Breast epithelium (tissue), 4 donors: ENCODE results near the gene RPS6KL1. TPM values are rescaled to one million over a fixed set of nuclear protein-coding genes. Genes with fewer than 3 reads are reported as not detected.

Experiments used
- DNase-seq, 2 donors: peaks; one replicate each; pipeline ENCODE4 v3.0.0-alpha.2; 2019; ENCODE audit warnings: low spot score in 2 of 2
- H3K27ac ChIP-seq, 2 donors: fragments of 200-600 bp; sonication (generic) in 1 of 2; one replicate each; pipeline ENCODE4 v1.5.1; 2016 to 2019; ENCODE audit warnings: mild to moderate bottlenecking in 1 of 2
- H3K27me3 ChIP-seq, 2 donors: fragments of 200-600 bp; sonication (generic) in 1 of 2; one replicate each; pipeline versions ENCODE4 v1.5.1 to v1.6.0; 2017 to 2019; ENCODE audit warnings: control low read depth in 1 of 2, mild to moderate bottlenecking in 1 of 2
- H3K36me3 ChIP-seq: fragments of 200-600 bp; one replicate; pipeline ENCODE4 v1.5.1; 2019
- H3K4me1 ChIP-seq, 2 donors: fragments of 200-600 bp; sonication (generic); one replicate each; pipeline ENCODE4 v1.5.1; 2016 to 2019; ENCODE audit warnings: control low read depth in 1 of 2
- H3K4me3 ChIP-seq, 3 donors: fragments of 200-600 bp; sonication (generic); 1 replicate in 2 of 3; 2 replicates in 1 of 3; pipeline ENCODE4 v1.5.1; 2016 to 2019; ENCODE audit warnings: mild to moderate bottlenecking in 3 of 3, moderate library complexity in 2 of 3
- H3K9me3 ChIP-seq, 2 donors: fragments of 200-600 bp; sonication (generic) in 1 of 2; one replicate each; pipeline ENCODE4 v1.5.1; 2016 to 2019; ENCODE audit warnings: control low read depth in 1 of 2
- POLR2A ChIP-seq: fragments of 450-650 bp; IDR thresholded peaks from one replicate; pipeline ENCODE4 v1.6.1; 2016; ENCODE audit warnings: antibody characterized with exemption, mild to moderate bottlenecking, moderate library complexity
- POLR2AphosphoS5 ChIP-seq, 3 donors: sonication (generic); formaldehyde crosslinking; IDR thresholded peaks; one replicate each; pipeline ENCODE4 v1.6.1; 2017; ENCODE audit warnings: antibody characterized with exemption in 3 of 3
- intact Hi-C: fragments of 100-400 bp; cut with DNase I; formaldehyde crosslinking; loops from one replicate; pipeline ENCODE4 v1.15.1; 2023; ENCODE audit warnings: low total_unique reads
- total RNA-seq, 3 donors: library from RNA; depleted of rRNA; stranded (reverse); fragments of >200 nt; gene quantifications; one replicate each; pipeline ENCODE4 v1.1.0, GENCODE V29; 2016
- TF ChIP-seq, protein P1 (sequence below), 3 donors: fragments of 450-650 bp; IDR thresholded peaks; one replicate each; pipeline ENCODE4 v1.5.1; 2016 to 2017; ENCODE audit warnings: antibody characterized with exemption in 3 of 3, mild to moderate bottlenecking in 3 of 3, moderate library complexity in 3 of 3

Gene RPS6KL1
- total RNA-seq, 3 donors from 2014 or later, result 2.9 to 5.6 (median 3.3) TPM

DNA sequence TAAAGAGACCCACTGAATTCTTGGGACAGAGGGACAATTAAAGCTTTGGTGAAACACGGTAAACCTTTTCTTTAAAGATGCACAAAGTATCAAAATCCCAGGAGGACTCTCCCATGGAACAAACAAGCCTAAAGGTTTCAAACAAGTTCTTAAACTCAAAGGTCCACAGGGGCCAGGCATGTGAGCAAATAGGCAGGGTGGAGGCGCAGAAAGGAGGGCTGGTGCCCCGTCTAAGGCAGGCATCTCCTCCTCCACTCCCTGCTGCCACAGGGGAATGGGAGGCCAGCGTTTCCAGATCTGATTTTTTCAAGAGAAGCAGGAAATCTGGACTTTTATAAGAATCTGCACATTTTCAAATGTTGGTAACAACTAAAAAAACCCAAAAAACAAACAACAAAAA lies 7.6 kb downstream of the RPS6KL1 start:
- intact Hi-C loops, result loop anchor here (10.0 kb wide), 1 partner anchor 169 kb away; no protein-coding TSS in a partner anchor
- H3K27me3 ChIP-seq, result no peaks in the 10 kb centered on the region
- TF ChIP-seq, protein P1, sequence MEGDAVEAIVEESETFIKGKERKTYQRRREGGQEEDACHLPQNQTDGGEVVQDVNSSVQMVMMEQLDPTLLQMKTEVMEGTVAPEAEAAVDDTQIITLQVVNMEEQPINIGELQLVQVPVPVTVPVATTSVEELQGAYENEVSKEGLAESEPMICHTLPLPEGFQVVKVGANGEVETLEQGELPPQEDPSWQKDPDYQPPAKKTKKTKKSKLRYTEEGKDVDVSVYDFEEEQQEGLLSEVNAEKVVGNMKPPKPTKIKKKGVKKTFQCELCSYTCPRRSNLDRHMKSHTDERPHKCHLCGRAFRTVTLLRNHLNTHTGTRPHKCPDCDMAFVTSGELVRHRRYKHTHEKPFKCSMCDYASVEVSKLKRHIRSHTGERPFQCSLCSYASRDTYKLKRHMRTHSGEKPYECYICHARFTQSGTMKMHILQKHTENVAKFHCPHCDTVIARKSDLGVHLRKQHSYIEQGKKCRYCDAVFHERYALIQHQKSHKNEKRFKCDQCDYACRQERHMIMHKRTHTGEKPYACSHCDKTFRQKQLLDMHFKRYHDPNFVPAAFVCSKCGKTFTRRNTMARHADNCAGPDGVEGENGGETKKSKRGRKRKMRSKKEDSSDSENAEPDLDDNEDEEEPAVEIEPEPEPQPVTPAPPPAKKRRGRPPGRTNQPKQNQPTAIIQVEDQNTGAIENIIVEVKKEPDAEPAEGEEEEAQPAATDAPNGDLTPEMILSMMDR (IDR thresholded peaks at IDR 0.05), result no peak
- no peak for TF ChIP-seq POLR2AphosphoS5 (IDR thresholded peaks at IDR 0.05)
- TF ChIP-seq POLR2A, result no peak
- no peak overlapping the region for H3K4me3 ChIP-seq
- DNase-seq, result no peak
- H3K9me3 ChIP-seq, result no peaks in the 10 kb centered on the region
- peak overlapping the region in 1 of 2 donors; percentile 76 for H3K27ac ChIP-seq
- H3K4me1 ChIP-seq, result peaks cover 6 to 19% of the 10 kb centered on the region in 2 donors
- no peaks in the 10 kb centered on the region for H3K36me3 ChIP-seq

DNA sequence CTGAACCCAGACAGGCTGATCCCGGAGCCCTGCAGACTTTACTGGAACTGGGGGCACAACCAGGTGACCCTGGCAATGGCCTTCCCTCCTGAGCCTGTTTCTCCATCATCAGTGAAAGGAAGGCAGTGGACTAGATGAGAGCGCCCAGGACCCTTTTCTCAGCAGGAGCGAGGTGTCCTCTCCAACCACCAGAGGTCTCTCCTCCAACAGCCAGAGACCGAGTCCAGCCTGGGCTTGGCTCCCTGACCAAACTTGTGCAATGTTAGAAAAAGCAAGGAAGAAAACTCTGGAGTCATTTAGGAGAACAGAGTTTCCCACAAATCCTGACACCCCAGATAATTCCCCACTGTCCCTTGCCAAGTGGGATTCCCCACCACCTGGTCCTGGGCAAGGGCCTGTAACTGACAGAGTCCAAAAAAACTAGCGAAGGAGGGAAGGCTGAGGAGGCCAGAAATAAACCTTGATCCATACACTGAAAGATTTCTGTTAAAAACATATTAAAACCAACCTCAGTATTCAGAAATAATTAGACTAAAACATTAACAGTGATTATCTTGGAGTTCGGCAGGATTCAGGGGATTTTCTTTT lies 9.0 kb downstream of the RPS6KL1 start:
- Histone ChIP-seq H3K4me1 (peaks cover 6 to 19% of the 10 kb centered on the region in 2 donors), H3K36me3 (no peaks in the 10 kb centered on the region), H3K27ac (peak overlapping the region; percentile 11 to 76), H3K9me3 (no peaks in the 10 kb centered on the region), H3K4me3 (no peak overlapping the region), H3K27me3 (no peaks in the 10 kb centered on the region)
- intact Hi-C loops, result loop anchor here (10.0 kb wide), 1 partner anchor 171 kb away; no protein-coding TSS in a partner anchor
- peak; percentile 64 to 67 for DNase-seq
- no peak for TF ChIP-seq POLR2A
- TF ChIP-seq, protein P1 (IDR thresholded peaks at IDR 0.05), result peak; percentile 34 to 76 (median 68)
- TF ChIP-seq POLR2AphosphoS5 (IDR thresholded peaks at IDR 0.05), result peak in 2 of 3 donors; percentile 46 to 53

DNA sequence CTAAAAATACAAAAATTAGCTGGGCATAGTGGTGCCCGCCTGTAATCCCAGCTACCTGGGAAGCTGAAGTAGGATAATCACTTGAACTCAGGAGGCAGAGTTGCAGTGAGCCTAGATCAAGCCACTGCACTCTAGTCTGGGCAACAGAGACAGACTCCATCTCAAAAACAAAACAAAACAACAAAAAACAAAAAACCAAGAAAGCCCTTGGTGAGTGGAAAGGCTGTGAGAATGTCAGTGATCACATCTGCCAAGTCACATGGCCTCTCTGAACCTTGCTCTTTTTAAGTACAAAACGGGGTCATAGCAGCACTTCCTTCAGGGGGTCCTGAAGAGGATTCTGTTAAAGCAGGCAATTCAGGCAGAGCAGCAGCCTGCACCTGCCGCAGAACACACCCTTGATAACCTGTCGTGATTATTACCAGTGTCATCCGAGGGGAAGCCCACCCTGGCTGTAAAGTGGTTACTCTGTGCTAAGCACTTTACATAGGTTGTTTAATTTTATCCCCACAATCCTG lies 9.6 kb downstream of the RPS6KL1 start:
- peak overlapping the region in 1 of 2 donors; percentile 76 for H3K27ac ChIP-seq
- H3K9me3 ChIP-seq, result no peaks in the 10 kb centered on the region
- TF ChIP-seq, protein P1 (IDR thresholded peaks at IDR 0.05), result no peak
- TF ChIP-seq POLR2A (no peak), POLR2AphosphoS5 (IDR thresholded peaks at IDR 0.05) (no peak)
- DNase-seq, result no peak
- intact Hi-C loops, result loop anchor here (10.0 kb wide), 1 partner anchor 171 kb away; no protein-coding TSS in a partner anchor
- peaks cover 5 to 15% of the 10 kb centered on the region in 2 donors for H3K4me1 ChIP-seq
- no peaks in the 10 kb centered on the region for H3K27me3 ChIP-seq
- no peaks in the 10 kb centered on the region for H3K36me3 ChIP-seq
- H3K4me3 ChIP-seq, result no peak overlapping the region

DNA sequence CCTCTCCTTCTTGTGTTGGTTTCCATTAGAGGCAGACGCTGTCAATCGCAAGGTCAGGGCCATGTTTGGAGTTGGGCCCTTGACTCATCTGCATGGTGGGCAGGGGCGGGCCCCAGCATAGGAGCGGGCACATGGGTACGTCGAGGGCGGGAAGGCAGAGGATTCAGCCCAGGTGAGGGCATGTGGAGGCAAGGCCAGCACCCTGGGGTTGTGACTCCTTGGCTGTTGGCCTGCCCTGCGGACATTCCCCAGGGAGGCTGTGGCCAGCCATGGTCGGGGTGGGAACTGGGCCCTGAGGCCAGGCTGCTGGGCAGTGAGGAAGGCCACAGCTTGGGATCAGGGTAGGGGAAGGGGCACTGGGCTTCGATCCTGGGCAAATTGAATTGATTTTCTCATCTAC lies 10.3 kb downstream of the RPS6KL1 start:
- Histone ChIP-seq H3K36me3 (no peaks in the 10 kb centered on the region), H3K9me3 (no peaks in the 10 kb centered on the region), H3K4me3 (no peak overlapping the region), H3K4me1 (peaks cover 0 to 11% of the 10 kb centered on the region in 2 donors), H3K27me3 (no peaks in the 10 kb centered on the region), H3K27ac (peak overlapping the region in 1 of 2 donors; percentile 32)
- no peak for DNase-seq
- no peak for TF ChIP-seq POLR2A
- TF ChIP-seq, protein P1 (IDR thresholded peaks at IDR 0.05), result no peak
- TF ChIP-seq POLR2AphosphoS5 (IDR thresholded peaks at IDR 0.05), result no peak
- intact Hi-C loops, result loop anchor here (10.0 kb wide), 1 partner anchor 172 kb away; no protein-coding TSS in a partner anchor

DNA sequence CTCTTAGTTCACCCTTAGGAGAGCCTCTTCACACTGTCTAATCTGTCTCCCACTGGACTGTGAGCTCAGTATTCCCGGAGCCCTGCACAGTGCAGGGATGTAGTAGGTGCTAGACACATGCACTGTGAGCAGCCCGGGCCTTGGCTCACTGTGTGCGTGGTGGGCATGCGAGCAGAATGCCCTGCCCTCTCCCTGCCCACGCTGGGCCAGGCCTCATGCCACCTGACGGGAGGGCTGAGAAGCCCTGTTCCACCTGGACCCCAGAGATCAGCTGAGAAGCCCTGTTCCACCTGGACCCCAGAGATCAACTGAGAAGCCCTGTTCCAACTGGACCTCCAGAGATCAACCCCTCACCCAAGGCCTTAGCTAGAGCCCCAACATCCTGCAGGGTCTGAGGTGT lies 10.9 kb downstream of the RPS6KL1 start:
- TF ChIP-seq, protein P1 (IDR thresholded peaks at IDR 0.05), result no peak
- TF ChIP-seq POLR2AphosphoS5 (IDR thresholded peaks at IDR 0.05) (no peak), POLR2A (no peak)
- H3K9me3 ChIP-seq, result no peaks in the 10 kb centered on the region
- intact Hi-C loops, result loop anchor here (10.0 kb wide), 1 partner anchor 173 kb away; no protein-coding TSS in a partner anchor
- no peak overlapping the region for H3K27ac ChIP-seq
- no peak for DNase-seq
- H3K4me1 ChIP-seq, result peaks cover 0 to 5% of the 10 kb centered on the region in 2 donors
- H3K27me3 ChIP-seq, result no peaks in the 10 kb centered on the region
- no peak overlapping the region for H3K4me3 ChIP-seq
- no peaks in the 10 kb centered on the region for H3K36me3 ChIP-seq
